ENCODE data around the gene TBC1D14. TPM values are rescaled to one million over a fixed set of nuclear protein-coding genes. Genes with fewer than 3 reads are reported as not detected.
"Not testable (repeated sequence)": the region's sequence is repeated elsewhere in the genome, so short reads cannot be mapped to it uniquely, and the experiment has no call there.

TBC1D14 gene
- polyA plus RNA-seq, 3 donors: 61.2 to 66.4 (median 61.8) TPM

- DNase-seq (ENCODE audit: extremely low read depth in 1 of 11, low read depth in 9 of 11, low spot score in 4 of 11): no peak
These were observed 7.8 kb upstream of the TBC1D14 start for GRCh38 chr4:6901669-6902317.

DNA sequence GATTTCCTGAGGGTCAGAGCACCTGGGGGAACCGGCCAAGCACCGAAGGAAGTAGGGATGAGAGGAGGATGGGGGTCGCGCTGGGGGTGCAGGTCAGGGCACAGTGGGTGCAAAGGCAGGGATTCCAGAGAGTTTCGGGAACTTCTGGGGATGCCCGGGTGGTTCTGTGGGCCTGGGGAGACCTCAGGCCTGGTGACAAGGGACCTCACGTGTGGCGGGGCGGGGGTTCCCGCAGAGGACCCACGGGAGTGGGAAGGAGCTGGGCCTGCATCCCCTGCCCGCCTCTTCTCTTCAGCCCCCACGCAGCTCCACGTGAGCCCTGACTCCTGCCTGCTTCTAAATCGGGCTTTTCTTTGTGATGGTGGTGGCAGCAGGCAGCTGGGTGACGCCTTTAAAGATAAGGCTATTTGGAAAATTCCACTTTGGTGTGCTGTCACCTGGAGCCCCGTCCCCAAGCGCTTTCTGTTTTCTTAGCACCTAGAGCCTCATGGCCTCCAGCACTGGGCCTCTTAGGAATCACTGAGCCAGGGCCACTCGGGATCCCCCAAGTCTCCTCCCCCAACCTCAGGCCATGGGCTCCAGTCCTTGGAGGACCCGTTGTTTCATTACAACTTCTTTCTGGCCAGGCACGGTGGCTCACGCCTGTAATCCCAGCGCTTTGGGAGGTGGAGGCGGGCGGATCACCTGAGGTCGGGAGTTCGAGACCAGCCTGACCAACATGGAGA lies 7.1 kb upstream of the TBC1D14 start:
- no peak for DNase-seq (ENCODE audit: extremely low read depth in 1 of 11, low read depth in 9 of 11, low spot score in 4 of 11)

DNA sequence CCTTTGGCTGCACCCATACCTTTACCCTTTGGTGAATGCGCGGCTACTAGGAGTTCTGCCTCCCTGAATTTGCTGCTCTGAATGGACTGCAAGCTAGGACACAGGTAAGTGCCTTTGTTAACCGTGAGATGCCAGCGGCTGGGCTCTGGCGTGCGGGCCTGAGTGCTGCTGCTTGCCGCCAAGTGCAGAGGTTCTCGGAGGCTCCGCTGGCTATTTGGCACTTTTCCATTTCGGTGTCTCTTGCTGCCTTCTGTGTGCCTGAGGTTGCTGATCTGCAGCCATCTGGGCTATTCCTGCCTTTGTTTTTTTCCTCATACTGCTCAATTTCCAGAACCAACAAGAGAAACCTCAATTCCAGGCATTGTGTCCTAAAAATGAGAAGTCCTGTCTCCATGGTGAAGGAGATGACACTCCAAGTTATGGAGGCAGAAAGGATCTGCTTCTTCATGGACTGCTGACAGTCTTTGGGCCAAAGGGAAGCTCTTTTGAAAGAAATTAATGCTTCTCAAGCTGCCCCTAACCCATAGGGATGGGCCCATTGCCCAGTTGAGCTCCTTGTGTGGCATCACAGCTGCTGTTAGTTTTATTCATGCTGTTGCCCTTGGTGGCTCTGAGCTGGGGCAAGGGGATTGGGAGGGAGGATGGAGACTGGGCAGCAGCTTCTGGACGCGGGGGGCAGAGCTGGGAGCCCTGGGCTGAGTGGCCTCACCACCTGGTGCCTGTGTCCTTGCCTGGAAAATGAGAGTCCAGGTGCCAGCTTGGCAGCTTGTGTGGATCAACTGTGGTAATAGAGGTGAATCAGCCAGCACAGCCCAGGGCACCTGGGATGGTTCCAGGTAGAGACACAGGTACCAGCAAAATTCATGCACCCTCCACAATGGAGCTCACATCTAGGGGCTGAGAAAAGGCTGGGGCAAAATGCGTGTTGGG lies 3.8 kb upstream of the TBC1D14 start:
- DNase-seq (ENCODE audit: extremely low read depth in 1 of 11, low read depth in 9 of 11, low spot score in 4 of 11): no peak

DNA sequence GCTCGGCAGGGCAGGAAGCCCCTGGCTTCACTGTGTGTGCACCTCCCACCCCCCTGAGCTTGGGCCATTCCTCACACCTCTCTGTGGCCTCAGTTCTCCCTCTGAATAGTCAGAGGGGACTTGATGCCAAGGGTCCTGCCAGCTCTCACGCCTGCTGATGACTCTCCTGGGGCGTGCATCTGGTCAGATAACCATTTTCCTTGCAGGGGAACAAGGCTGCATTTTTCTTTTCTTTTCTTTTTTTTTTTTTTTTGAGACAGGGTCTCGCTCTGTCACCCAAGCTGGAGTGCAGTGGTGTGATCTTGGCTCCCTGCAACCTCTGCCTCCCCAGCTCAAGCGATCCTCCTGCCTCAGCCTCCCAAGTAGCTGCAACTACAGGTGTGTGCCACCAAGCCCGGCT lies 3.1 kb upstream of the TBC1D14 start:
- DNase-seq (ENCODE audit: extremely low read depth in 1 of 11, low read depth in 9 of 11, low spot score in 4 of 11): not testable (repeated sequence)

DNA sequence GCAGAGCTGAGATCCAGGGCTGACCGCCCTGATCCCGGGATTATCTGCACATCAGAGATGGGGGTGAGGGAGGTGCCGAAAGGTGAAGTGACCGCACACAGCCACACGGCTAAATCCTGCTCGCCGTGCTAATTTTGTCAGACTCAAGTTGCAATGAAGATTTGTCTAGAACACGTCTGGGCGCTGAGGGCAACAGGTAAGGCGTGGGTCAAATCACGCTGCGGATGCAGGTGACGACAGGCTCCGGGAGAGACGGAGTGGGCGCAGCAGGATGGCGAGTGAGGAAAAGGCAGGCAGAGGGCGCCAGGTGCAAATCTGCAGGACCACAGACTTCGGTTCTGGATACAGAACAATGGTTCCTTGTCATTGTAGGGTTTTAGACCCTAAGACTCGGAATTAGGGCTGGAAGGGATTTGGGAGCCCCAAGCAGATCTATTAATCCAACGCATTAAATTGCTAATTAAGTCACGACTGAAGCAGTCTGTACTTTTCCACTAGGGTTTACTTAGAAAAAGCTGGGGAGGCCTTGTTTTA lies 1.9 kb upstream of the TBC1D14 start:
- DNase-seq (ENCODE audit: extremely low read depth in 1 of 11, low read depth in 9 of 11, low spot score in 4 of 11): no peak

- no peak for DNase-seq (ENCODE audit: extremely low read depth in 1 of 11, low read depth in 9 of 11, low spot score in 4 of 11)
These were observed 1.1 kb upstream of the TBC1D14 start for GRCh38 chr4:6908432-6909112.

DNA sequence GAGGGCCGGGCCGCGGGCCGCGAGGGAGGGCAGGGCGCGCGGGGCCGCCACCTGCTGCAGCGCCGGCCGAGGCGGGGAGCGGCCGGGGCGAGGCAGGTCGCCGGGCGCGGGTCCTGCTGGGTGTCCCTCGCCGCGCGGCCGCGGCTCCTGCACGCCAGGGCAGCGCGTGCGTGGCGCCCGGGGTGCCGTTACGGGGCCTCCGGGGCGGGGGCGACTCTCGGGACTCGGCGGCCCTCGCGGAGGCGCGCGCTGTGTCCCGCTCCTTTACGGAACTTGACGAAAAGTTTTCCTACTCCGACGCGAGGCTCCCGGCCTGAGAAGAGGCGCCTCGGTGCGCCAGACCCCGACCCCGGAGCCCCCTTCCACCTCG lies 329 bp downstream of the TBC1D14 start:
- no peak for DNase-seq (ENCODE audit: extremely low read depth in 1 of 11, low read depth in 9 of 11, low spot score in 4 of 11)

GRCh38 chr4:6910340-6910959 lies 824 bp downstream of the TBC1D14 start:
- no peak for DNase-seq (ENCODE audit: extremely low read depth in 1 of 11, low read depth in 9 of 11, low spot score in 4 of 11)

GRCh38 chr4:6910960-6911874 lies 1.6 kb downstream of the TBC1D14 start:
- DNase-seq (ENCODE audit: extremely low read depth in 1 of 11, low read depth in 9 of 11, low spot score in 4 of 11): no peak

DNA sequence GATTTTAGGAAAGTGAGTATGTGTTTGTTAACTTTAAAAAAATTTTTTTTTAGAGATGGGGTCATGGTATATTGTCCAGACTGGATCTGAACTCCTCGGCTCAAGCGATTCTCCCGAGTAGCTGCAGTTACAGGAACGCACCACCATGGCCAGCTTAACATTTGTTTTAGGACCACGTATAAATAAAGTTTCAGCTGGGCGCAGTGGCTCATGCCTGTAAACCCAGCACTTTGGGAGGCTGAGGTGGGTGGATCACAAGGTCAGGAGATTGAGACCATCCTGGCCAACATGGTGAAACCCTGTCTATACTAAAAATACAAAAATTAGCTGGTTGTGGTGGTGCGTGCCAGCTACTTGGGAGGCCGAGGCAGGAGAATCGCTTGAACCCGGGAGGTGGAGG lies 2.3 kb downstream of the TBC1D14 start:
- not testable (repeated sequence) for DNase-seq (ENCODE audit: extremely low read depth in 1 of 11, low read depth in 9 of 11, low spot score in 4 of 11)

DNA sequence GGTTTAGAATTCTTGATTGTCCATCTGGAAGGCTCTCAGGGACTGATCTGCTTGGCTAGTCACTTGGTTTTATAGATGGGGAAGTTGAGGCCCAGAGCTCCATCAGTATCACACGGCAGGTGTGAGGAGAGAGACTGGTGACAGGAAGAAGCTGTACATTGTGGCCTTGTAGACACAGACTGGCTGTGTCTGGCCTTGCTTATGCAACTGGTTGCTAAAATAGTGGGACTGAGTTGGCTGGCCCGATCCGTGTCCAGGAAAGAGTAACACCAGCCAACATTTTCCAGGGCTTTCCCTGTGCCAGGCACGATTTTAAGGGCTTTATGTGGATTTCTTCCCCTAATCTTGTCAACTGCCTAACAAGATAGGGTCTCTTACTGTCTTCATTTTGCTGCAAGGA lies 2.8 kb downstream of the TBC1D14 start:
- DNase-seq (ENCODE audit: extremely low read depth in 1 of 11, low read depth in 9 of 11, low spot score in 4 of 11): no peak

- DNase-seq (ENCODE audit: extremely low read depth in 1 of 11, low read depth in 9 of 11, low spot score in 4 of 11): no peak
These were observed 3.8 kb downstream of the TBC1D14 start for GRCh38 chr4:6913350-6913905.

DNA sequence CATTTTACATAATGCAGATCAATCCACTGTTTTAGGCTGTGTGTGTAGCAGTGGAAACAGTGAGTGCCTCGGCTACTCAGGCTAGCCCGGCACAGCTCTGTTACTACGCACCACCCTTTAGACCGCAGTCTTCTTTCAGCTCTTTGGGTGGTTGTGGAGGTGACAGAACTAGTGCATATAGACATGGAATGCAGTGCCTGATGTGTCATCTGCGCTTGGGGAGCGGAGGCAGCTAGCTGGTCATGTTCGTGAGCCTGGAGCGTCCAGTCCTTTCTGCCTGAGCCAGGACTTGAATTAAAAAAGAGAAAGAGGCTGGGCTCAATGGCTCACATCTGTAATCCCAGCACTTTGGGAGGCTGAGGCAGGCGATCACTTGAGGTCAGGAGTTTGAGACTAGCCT lies 4.8 kb downstream of the TBC1D14 start:
- DNase-seq (ENCODE audit: extremely low read depth in 1 of 11, low read depth in 9 of 11, low spot score in 4 of 11): no peak

GRCh38 chr4:6915041-6916005 lies 5.7 kb downstream of the TBC1D14 start:
- DNase-seq (ENCODE audit: extremely low read depth in 1 of 11, low read depth in 9 of 11, low spot score in 4 of 11): no peak

DNA sequence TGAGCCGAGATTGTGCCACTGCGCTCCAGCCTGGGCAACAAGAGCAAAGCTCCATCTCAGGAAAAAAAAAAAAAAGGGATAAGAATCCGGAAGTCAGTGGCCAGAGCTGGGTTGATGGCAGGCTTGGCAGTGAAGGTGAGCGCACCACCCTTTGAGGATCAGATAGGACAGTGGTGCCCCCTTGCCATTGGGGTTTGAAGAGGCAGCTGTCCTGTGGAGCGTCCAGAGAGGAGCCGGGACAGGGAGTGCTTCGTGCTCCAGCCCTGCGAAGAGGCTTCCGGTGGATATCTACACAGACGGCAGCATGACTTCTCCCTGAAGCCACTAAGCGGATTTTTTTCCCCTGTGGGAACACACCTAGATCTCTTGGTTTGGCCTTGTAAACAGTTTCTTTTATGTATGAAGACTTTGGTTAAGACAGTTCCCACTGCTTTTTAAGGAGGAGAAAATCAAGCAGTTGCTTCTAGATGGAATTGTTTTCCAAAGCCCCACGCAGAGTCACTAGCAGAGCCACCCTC lies 6.5 kb downstream of the TBC1D14 start:
- DNase-seq (ENCODE audit: extremely low read depth in 1 of 11, low read depth in 9 of 11, low spot score in 4 of 11): no peak

All from renal cortex interstitium (tissue), 11 donors.